DMS53 treated with DMSO at 0.1 percent for 48 hours (cell line): ENCODE measurements around the gene MRPL28.
"Not testable (repeated sequence)": the region's sequence is repeated elsewhere in the genome, so short reads cannot be mapped to it uniquely, and the experiment has no call there.

ENCODE experiments used
- DNase-seq: peaks from one replicate; lab custom pipeline; 2025; ENCODE audit not compliant: unreplicated experiment; lab: John Stamatoyannopoulos, UW

The MRPL28 gene

GRCh38 chr16:370443-370842 is at the start of gene MRPL28:
MRPL28 (minus strand) TSS chr16:370538; CDS start chr16:370218, 320 bp downstream.
- peak; percentile 69 for DNase-seq

GRCh38 chr16:415170-415498 is 44.8 kb upstream of the MRPL28 start:
- DNase-seq = not testable (repeated sequence)

GRCh38 chr16:414395-415169 is 44.2 kb upstream of the MRPL28 start:
- DNase-seq = no peak

GRCh38 chr16:411576-412265 is 41.4 kb upstream of the MRPL28 start:
- no peak for DNase-seq

DNA sequence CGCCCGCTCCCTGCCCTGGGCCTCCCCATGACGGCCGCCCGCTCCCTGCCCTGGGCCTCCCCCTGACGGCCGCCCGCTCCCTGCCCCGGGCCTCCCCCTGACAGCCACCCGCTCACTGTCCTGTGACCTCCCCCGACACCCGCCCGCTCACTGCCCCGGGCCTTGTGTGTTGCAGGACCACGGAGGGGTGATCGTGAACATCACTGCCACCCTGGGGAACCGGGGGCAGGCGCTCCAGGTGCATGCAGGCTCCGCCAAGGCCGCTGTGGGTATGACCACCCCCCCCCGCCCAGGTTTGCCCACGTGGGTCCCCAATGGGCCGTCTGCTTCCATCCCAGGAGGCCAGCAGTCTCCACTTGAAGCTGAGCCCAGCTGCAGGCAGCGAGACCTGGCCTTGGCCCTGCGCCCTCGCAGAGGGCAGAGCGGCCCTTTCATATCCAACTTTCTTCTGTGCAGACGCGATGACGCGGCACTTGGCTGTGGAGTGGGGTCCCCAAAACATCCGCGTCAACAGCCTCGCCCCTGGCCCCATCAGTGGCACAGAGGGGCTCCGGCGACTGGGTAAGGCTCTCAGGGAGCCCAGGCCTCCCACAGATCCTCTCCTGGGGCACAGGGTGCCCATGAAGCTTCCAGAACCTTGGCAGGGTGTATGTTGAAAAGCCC is 40.3 kb upstream of the MRPL28 start:
- DNase-seq = no peak

DNA sequence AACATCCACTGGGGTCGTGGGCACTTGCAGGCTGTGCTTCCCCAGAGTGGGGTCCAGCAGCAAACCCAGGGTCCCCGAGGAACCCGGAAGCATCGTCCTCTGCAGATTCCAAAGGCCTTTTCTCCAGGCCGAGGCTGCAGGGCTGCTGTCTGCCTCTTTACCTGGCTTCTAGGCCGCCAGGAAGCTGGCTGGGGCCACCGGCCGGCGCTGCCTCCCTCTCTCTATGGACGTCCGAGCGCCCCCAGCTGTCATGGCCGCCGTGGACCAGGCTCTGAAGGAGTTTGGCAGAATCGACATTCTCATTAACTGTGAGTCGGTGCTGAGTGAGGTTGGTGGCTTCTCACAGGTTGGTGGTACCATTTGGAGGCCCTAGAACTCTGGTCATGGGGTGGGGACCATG is 36.9 kb upstream of the MRPL28 start:
- DNase-seq = no peak

DNA sequence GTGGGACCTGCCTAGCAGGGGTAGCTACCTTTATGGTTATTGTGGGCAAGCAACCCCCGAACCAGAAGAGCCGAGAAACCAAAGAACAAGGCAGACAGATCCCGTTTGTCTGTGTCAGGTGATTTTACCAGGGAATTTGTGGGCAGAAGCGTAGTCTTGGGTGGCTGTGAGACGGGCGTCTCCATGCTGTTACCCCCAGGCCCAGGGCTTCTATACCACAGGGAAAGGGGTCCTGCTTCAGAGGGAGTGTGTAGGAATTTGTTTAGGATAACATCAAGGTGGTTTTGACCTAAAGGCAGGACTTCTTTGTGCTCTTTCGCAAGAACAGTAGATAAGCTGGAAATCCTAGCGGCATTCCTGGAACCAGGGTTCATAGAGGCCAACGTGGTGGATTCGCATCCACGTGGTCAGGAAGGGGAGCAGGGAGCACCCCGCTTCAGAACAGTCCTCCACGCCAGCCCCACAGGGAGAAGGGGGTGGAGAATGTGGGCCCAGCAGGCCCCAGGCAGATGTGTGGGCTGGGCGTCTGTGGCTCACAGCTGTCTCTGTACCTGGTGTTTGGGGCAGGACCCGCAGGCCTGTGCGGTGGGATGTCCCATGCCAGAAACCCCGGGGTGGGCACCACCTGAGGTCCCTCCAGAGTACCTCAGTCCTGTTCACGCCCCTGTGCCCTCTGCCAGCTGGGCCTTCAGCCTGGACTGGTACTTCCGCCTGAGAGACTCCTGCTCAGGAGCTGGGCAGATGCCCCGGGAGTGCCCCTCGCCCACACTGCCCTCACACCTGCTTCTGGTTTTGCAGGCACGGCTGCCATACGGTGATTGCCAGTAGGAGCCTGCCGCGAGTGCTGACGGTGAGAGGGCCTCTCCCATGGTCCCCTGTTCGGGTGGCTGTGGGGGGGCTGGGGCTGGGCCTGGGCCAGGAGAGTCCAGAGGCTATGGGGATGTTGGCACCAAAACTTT is 35.5 kb upstream of the MRPL28 start:
- DNase-seq = no peak

GRCh38 chr16:404971-405486 is 34.7 kb upstream of the MRPL28 start:
- DNase-seq = no peak

- peak; percentile 57 for DNase-seq
These were observed 31.4 kb upstream of the MRPL28 start, which contains the start of gene DECR2 for GRCh38 chr16:401468-402348. DECR2 (plus strand) TSS chr16:401885; CDS start chr16:401964, 79 bp downstream.

DNA sequence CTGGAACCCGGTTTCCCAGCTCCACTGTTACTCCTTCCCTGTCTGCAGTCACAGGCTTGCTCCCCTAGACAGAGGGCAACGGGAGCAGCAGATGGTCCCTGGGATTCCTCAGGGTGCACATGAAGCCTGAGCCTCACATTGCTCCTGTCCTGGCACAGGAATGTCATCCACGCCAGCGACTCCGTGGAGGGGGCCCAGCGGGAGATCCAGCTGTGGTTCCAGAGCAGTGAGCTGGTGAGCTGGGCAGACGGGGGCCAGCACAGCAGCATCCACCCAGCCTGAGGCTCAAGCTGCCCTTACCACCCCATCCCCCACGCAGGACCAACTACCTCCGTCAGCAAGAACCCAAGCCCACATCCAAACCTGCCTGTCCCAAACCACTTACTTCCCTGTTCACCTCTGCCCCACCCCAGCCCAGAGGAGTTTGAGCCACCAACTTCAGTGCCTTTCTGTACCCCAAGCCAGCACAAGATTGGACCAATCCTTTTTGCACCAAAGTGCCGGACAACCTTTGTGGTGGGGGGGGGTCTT is 29.8 kb upstream of the MRPL28 start:
- no peak for DNase-seq

GRCh38 chr16:399340-400019 is 29.1 kb upstream of the MRPL28 start:
- DNase-seq = no peak

DNA sequence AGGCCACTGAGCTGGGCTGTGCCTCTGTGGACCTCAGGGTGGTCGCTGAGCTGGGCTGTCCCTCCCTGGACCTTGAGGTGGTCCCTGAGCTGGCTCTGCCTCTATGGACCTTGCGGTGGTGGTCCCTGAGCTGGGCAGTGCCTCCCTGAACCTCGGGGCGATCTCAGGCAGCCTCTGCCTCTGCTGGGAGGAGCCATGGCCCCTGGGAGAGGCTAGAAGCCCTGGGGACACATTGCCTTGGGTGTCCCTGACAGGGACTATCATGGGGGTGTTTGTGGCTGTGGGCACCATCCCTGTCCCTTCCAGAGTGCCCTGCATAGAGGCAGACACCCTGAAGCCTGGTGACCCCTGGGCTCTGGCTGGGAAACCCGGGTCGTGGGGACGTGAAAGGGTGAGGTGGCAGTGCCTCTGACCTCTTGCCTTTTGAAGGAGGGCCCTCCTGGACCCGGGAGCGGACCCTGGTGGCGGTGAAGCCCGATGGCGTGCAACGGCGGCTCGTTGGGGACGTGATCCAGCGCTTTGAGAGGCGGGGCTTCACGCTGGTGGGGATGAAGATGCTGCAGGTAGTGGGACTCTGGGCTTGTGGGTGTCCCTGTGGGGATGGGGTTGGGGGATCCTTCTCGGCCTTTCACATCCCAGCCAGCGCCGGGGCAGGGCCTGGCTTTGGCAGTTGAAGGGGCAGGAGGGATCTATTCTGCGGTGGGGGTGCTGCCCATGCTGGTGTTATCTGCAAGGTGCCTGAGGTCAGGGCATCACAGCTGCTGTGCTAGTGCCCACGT is 28.4 kb upstream of the MRPL28 start:
- no peak for DNase-seq

DNA sequence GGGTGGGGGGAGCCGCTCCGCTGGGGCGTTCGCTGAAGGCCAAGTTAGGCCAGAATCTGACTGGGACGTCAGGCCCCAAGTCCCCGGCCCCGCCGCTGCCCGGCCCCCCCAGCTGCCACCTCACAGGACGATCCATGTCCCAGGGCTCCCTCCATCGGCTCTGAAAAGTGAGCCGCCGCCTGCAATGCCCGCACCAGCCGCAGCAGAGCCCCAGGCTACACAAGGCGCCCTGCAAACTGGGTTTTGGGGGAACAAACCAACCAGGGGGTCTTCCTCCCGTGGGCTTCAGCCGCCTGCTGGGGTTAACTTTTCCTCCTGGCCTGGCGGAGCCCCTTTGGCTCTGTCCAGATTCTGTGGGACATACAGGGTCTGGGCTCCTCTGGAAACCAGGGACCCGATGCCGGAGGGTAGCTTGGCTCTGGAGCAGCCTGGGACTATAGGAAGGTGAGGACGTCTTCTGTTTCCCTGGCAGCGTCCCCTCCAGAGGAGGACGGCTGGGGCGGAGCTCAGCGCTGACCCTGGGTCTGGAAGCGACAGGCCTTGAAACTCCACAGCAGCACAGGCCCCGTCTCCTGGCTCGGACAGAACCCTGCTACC is 27.5 kb upstream of the MRPL28 start:
- DNase-seq = peak; percentile 9

GRCh38 chr16:397135-397661 is 26.9 kb upstream of the MRPL28 start, which contains the start of gene NME4:
NME4 (plus strand) TSS chr16:397199; CDS start chr16:397223, 24 bp downstream.
- DNase-seq = no peak

DNA sequence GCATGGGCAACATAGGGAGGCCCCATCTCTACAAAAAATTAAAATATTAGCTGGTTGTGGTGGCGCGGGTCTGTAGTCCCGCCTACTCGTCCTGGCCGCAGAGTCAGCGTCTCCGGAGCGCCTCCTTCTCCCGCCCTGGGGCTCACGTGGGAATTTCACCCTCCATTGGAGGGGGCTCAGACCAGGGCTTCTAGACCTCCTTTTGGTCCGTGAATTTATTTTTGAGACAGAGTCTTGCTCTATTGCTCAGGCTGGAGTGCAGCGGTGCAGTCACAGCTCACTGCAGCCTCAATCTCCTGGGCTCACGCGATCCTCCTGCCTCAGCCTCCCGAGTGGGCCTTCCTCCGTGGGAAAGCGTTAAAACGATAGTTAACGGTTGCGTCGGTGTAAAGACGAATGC is 26.3 kb upstream of the MRPL28 start:
- DNase-seq = peak; percentile 28

DNA sequence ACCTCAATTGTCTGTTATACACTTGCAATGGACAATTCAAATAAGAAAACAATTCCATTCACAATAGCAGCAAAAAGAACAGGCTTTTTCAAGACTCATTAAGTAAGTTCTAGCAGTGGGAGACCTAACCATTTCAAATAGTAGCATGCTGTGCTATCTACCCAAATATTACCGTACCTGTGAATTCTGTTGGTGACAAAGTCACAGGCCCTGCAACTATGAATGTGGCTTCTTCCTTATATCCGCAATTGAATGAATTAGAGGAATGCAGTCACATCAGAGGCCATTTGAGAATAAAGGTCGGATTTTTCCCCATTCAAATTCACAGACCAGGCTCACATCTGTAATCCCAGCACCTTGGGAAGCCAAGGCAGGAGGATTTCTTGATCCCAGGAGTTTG is 25.9 kb upstream of the MRPL28 start:
- peak; percentile 45 for DNase-seq

DNA sequence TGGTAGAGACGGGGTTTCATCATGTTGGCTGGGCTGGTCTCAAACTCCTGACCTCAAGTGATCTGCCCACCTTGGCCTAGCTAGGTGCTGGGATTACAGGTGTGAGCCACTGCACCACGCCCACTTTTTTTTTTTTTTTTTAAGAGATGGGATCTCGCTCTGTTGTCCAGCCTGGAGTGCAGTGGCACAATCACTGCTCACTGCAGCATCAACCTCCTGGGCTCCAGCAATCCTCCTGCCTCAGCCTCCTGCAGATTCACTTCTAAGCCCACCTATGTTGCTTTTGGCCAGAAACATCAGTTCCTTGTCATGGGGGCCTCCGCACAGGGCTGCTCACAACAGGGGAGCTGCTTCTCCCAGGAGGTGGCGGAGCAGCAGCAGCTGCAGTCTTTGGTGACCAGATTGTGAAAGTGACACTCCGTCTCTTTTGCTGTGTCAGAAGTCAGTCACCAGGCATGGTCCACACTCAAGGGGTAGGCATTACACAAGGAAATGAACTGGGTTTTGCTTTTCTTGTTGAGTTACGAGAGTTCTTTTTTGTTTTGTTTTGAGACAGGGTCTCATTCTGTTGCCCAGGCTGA is 22.2 kb upstream of the MRPL28 start:
- DNase-seq = no peak
